HepG2 (cell line): Measurements from ENCODE around the gene SYNGR2. TPM values are rescaled to one million over a fixed set of nuclear protein-coding genes. Genes with fewer than 3 reads are reported as not detected.

Experiments used
- MAFK ChIP-seq, 2 experiments: IDR thresholded peaks in 1 of 2; conservative IDR thresholded peaks in 1 of 2; 2 replicates each; pipeline ENCODE4 v1.6.1; 2011; ENCODE audit warnings: improper control_type of control experiment in 2 of 2, low read length in 2 of 2
- MYNN ChIP-seq: sonication (generic); formaldehyde crosslinking; IDR thresholded peaks from 2 replicates; pipeline ENCODE4 v1.4.0; 2020; ENCODE audit warnings: mild to moderate bottlenecking, low read depth, missing genetic modification reagents
- PTBP1 ChIP-seq: fragments of 200-400 bp; formaldehyde crosslinking; IDR thresholded peaks from 2 replicates; pipeline ENCODE4 v1.6.1; 2018; ENCODE audit warnings: low read length, low read depth; ENCODE audit not compliant: poor library complexity, severe bottlenecking
- RFX5 ChIP-seq: IDR thresholded peaks from 2 replicates; pipeline ENCODE4 v1.6.1; 2011; ENCODE audit warnings: low read depth, low read length, improper control_type of control experiment
- SIN3B ChIP-seq: fragments of 150-350 bp; IDR thresholded peaks from 2 replicates; pipeline ENCODE4 v1.6.1; 2014; ENCODE audit warnings: low read length
- TGIF2 ChIP-seq: IDR thresholded peaks from 2 replicates; pipeline ENCODE4 v1.6.1; 2016; ENCODE audit warnings: control low read depth, missing compliant biosample characterization
- YY1 ChIP-seq: IDR thresholded peaks from 2 replicates; pipeline ENCODE4 v1.6.1; 2011; ENCODE audit warnings: low read length, low read depth, moderate library complexity, mild to moderate bottlenecking; ENCODE audit not compliant: insufficient read depth, insufficient replicate concordance
- ZFP36L2 ChIP-seq: sonication (generic); formaldehyde crosslinking; IDR thresholded peaks from 2 replicates; pipeline ENCODE4 v1.4.0; 2020; ENCODE audit warnings: missing genetic modification reagents
- ZNF143 ChIP-seq: sonication (generic); formaldehyde crosslinking; IDR thresholded peaks from 2 replicates; pipeline ENCODE4 v1.4.0; 2020; ENCODE audit warnings: missing genetic modification reagents
- ZNF674 ChIP-seq: sonication (generic); formaldehyde crosslinking; IDR thresholded peaks from 2 replicates; pipeline ENCODE4 v1.5.0; 2020; ENCODE audit warnings: low read depth, mild to moderate bottlenecking, missing genetic modification reagents
- ZNF746 ChIP-seq: sonication (generic); formaldehyde crosslinking; IDR thresholded peaks from 2 replicates; pipeline ENCODE4 v1.8.0; 2022; ENCODE audit warnings: mild to moderate bottlenecking, missing genetic modification reagents
- ZNF766 ChIP-seq: sonication (generic); formaldehyde crosslinking; IDR thresholded peaks from 2 replicates; pipeline ENCODE4 v1.5.0; 2020; ENCODE audit warnings: missing genetic modification reagents, borderline replicate concordance
- ZNF773 ChIP-seq: sonication (generic); formaldehyde crosslinking; IDR thresholded peaks from 2 replicates; pipeline ENCODE4 v1.4.0; 2020; ENCODE audit warnings: missing genetic modification reagents, borderline replicate concordance
- ZNF775 ChIP-seq: sonication (generic); formaldehyde crosslinking; IDR thresholded peaks from 2 replicates; pipeline ENCODE4 v1.4.0; 2020; ENCODE audit warnings: missing genetic modification reagents, mild to moderate bottlenecking, moderate library complexity, borderline replicate concordance
- ZNF83 ChIP-seq: sonication (generic); formaldehyde crosslinking; IDR thresholded peaks from 2 replicates; pipeline ENCODE4 v1.4.0; 2020; ENCODE audit warnings: missing genetic modification reagents, mild to moderate bottlenecking, borderline replicate concordance
- ZNF879 ChIP-seq: sonication (generic); formaldehyde crosslinking; IDR thresholded peaks from 2 replicates; pipeline ENCODE4 v1.8.1; 2023; ENCODE audit warnings: missing genetic modification reagents
- polyA plus RNA-seq, 8 experiments: library from polyadenylated mRNA; depleted of rRNA in 3 of 8; stranded (reverse) in 7 of 8; unstranded in 1 of 8; fragments of >200 nt; fragmentation: Illumina TruSeq in 4 of 8; extraction: Trizol in 4 of 8; gene quantifications; 2 replicates each; pipeline versions ENCODE4 v1.2.1 to v1.2.3, GENCODE V29; 2011 to 2016; ENCODE audit warnings: low read depth in 4 of 8, missing spikeins in 1 of 8, mixed read lengths in 1 of 8; ENCODE audit not compliant: insufficient read depth in 1 of 8
- total RNA-seq, 5 experiments: library from RNA; depleted of rRNA; stranded (reverse); fragments of >200 nt; fragmentation: Illumina TruSeq; extraction: Trizol; gene quantifications; 2 replicates each; pipeline ENCODE4 v1.2.3, GENCODE V29; 2016; ENCODE audit warnings: low read depth in 1 of 5
- TF ChIP-seq, protein P1 (sequence below): sonication (generic); formaldehyde crosslinking; conservative IDR thresholded peaks from 2 replicates; pipeline ENCODE4 v1.4.0; 2020; ENCODE audit warnings: mild to moderate bottlenecking, missing genetic modification reagents, moderate library complexity
- TF ChIP-seq, protein P2 (sequence below): sonication (generic); formaldehyde crosslinking; IDR thresholded peaks from 2 replicates; pipeline ENCODE4 v1.8.1; 2023; ENCODE audit warnings: missing genetic modification reagents, inconsistent platforms, borderline replicate concordance
- TF ChIP-seq, protein P3 (sequence below): IDR thresholded peaks from 2 replicates; pipeline ENCODE4 v1.6.1; 2012; ENCODE audit warnings: low read length, improper control_type of control experiment
- TF ChIP-seq, protein P4 (sequence below): sonication (generic); formaldehyde crosslinking; IDR thresholded peaks from 2 replicates; pipeline ENCODE4 v1.4.0; 2020; ENCODE audit warnings: missing genetic modification reagents, borderline replicate concordance

SYNGR2 gene
- total and polyA plus RNA-seq, 2 of the 13 experiments (the other 11 are each of a cell fraction or from before 2014, with no cell fraction given): 46.7 to 170 TPM

DNA sequence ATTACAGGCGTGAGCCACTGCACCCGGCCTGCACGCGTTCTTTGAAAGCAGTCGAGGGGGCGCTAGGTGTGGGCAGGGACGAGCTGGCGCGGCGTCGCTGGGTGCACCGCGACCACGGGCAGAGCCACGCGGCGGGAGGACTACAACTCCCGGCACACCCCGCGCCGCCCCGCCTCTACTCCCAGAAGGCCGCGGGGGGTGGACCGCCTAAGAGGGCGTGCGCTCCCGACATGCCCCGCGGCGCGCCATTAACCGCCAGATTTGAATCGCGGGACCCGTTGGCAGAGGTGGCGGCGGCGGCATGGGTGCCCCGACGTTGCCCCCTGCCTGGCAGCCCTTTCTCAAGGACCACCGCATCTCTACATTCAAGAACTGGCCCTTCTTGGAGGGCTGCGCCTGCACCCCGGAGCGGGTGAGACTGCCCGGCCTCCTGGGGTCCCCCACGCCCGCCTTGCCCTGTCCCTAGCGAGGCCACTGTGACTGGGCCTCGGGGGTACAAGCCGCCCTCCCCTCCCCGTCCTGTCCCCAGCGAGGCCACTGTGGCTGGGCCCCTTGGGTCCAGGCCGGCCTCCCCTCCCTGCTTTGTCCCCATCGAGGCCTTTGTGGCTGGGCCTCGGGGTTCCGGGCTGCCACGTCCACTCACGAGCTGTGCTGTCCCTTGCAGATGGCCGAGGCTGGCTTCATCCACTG lies 45.8 kb downstream of the SYNGR2 start, which contains the start of gene BIRC5 (continued):
- no peak for TF ChIP-seq MAFK (conservative IDR thresholded peaks at IDR 0.05 in 1 of 2, IDR thresholded peaks at IDR 0.05 in 1 of 2; ENCODE audit: low read length in 2 of 2)
- TF ChIP-seq ZNF746 (CRISPR knock-in tag): peak; percentile 46; the same call in 1 of the 2 replicates
- TF ChIP-seq, protein P1, sequence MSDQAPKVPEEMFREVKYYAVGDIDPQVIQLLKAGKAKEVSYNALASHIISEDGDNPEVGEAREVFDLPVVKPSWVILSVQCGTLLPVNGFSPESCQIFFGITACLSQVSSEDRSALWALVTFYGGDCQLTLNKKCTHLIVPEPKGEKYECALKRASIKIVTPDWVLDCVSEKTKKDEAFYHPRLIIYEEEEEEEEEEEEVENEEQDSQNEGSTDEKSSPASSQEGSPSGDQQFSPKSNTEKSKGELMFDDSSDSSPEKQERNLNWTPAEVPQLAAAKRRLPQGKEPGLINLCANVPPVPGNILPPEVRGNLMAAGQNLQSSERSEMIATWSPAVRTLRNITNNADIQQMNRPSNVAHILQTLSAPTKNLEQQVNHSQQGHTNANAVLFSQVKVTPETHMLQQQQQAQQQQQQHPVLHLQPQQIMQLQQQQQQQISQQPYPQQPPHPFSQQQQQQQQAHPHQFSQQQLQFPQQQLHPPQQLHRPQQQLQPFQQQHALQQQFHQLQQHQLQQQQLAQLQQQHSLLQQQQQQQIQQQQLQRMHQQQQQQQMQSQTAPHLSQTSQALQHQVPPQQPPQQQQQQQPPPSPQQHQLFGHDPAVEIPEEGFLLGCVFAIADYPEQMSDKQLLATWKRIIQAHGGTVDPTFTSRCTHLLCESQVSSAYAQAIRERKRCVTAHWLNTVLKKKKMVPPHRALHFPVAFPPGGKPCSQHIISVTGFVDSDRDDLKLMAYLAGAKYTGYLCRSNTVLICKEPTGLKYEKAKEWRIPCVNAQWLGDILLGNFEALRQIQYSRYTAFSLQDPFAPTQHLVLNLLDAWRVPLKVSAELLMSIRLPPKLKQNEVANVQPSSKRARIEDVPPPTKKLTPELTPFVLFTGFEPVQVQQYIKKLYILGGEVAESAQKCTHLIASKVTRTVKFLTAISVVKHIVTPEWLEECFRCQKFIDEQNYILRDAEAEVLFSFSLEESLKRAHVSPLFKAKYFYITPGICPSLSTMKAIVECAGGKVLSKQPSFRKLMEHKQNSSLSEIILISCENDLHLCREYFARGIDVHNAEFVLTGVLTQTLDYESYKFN (CRISPR knock-in tag): no peak; the same call in none of the 2 replicates
- TF ChIP-seq ZNF766: peak; percentile 56; the same call in 1 of the 2 replicates
- no peak for TF ChIP-seq PTBP1
- TF ChIP-seq YY1: peak; percentile 92
- TF ChIP-seq ZFP36L2 (CRISPR knock-in tag): no peak
- TF ChIP-seq, protein P2, sequence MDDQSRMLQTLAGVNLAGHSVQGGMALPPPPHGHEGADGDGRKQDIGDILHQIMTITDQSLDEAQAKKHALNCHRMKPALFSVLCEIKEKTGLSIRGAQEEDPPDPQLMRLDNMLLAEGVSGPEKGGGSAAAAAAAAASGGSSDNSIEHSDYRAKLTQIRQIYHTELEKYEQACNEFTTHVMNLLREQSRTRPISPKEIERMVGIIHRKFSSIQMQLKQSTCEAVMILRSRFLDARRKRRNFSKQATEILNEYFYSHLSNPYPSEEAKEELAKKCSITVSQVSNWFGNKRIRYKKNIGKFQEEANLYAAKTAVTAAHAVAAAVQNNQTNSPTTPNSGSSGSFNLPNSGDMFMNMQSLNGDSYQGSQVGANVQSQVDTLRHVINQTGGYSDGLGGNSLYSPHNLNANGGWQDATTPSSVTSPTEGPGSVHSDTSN (CRISPR knock-in tag): no peak
- TF ChIP-seq, protein P3, sequence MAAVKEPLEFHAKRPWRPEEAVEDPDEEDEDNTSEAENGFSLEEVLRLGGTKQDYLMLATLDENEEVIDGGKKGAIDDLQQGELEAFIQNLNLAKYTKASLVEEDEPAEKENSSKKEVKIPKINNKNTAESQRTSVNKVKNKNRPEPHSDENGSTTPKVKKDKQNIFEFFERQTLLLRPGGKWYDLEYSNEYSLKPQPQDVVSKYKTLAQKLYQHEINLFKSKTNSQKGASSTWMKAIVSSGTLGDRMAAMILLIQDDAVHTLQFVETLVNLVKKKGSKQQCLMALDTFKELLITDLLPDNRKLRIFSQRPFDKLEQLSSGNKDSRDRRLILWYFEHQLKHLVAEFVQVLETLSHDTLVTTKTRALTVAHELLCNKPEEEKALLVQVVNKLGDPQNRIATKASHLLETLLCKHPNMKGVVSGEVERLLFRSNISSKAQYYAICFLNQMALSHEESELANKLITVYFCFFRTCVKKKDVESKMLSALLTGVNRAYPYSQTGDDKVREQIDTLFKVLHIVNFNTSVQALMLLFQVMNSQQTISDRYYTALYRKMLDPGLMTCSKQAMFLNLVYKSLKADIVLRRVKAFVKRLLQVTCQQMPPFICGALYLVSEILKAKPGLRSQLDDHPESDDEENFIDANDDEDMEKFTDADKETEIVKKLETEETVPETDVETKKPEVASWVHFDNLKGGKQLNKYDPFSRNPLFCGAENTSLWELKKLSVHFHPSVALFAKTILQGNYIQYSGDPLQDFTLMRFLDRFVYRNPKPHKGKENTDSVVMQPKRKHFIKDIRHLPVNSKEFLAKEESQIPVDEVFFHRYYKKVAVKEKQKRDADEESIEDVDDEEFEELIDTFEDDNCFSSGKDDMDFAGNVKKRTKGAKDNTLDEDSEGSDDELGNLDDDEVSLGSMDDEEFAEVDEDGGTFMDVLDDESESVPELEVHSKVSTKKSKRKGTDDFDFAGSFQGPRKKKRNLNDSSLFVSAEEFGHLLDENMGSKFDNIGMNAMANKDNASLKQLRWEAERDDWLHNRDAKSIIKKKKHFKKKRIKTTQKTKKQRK: no peak
- peak; percentile 100 for TF ChIP-seq ZNF143 (CRISPR knock-in tag)
- TF ChIP-seq ZNF879 (CRISPR knock-in tag): 0 out of 2 replicates have a peak, but pooled peaks have one; percentile 86
- no peak for TF ChIP-seq ZNF674
- no peak for TF ChIP-seq RFX5
- TF ChIP-seq ZNF773 (CRISPR knock-in tag): peak; percentile 69; the same call in 1 of the 2 replicates
- peak; percentile 7; the same call in 1 of the 2 replicates for TF ChIP-seq ZNF83 (CRISPR knock-in tag)
- TF ChIP-seq TGIF2 (CRISPR knock-in tag): peak; percentile 96
- TF ChIP-seq MYNN (CRISPR knock-in tag): no peak
- peak; percentile 99 for TF ChIP-seq SIN3B
- TF ChIP-seq, protein P4, sequence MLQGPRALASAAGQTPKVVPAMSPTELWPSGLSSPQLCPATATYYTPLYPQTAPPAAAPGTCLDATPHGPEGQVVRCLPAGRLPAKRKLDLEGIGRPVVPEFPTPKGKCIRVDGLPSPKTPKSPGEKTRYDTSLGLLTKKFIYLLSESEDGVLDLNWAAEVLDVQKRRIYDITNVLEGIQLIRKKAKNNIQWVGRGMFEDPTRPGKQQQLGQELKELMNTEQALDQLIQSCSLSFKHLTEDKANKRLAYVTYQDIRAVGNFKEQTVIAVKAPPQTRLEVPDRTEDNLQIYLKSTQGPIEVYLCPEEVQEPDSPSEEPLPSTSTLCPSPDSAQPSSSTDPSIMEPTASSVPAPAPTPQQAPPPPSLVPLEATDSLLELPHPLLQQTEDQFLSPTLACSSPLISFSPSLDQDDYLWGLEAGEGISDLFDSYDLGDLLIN (CRISPR knock-in tag): peak; percentile 99
- peak; percentile 85; the same call in 1 of the 2 replicates for TF ChIP-seq ZNF775 (CRISPR knock-in tag)
